DMS 273 (cell line): ENCODE results near the gene JUN.
A peak's percentile ranks its signal among the peaks of the same experiment; 100 is the strongest.

Experiments
- DNase-seq: peaks from one replicate; lab custom pipeline; 2025; ENCODE audit not compliant: unreplicated experiment; lab: John Stamatoyannopoulos, UW

Gene JUN

DNA sequence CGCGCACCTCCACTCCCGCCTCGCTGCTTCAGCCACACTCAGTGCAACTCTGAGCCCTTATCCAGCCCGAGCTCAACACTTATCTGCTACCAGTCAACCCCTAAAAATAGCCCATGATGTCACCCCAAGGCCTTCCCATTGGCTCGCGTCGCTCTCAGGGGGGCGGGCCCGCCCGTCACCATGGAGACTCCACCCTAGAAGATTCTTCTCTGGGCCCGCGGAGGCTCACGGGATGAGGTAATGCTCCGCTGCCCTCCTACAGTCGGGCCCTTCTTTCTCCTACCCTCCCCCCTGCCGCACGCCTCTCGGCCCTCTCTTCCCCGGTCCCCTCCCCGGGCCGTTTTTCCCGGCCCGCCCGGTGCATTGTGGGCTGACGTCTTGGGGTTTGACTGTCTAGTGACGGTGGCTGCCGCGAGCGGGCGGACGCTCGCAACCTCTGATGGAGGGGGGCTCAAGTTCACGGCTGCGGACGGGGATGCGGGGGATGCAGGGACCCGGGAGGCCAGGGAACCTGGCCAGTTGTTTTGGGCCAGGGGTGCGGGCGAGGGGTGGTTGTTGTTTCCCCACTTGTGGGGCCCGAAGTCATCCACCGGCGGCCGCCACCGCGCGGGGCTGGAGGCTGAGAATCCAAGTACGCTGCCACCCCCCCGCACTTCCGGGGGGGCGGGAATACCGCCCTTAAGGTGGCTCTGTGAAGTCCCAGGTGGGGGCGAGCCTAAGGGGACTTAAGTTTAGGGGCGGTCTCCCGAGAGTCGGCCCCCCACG, at the start of gene JUN:
JUN (minus strand) TSS at position 55 of the 765 bp plus-strand sequence. CDS start 977 bp downstream, outside the sequence.
- peak; percentile 100 for DNase-seq

GRCh38 chr1:58833166-58833565, 49.3 kb upstream of the JUN start:
- DNase-seq, result no peak

- DNase-seq, result no peak
Measured at GRCh38 chr1:58830291-58830690, 46.4 kb upstream of the JUN start.

GRCh38 chr1:58829866-58830265, 46.0 kb upstream of the JUN start:
- no peak for DNase-seq

GRCh38 chr1:58827298-58827697, 43.5 kb upstream of the JUN start:
- no peak for DNase-seq

DNA sequence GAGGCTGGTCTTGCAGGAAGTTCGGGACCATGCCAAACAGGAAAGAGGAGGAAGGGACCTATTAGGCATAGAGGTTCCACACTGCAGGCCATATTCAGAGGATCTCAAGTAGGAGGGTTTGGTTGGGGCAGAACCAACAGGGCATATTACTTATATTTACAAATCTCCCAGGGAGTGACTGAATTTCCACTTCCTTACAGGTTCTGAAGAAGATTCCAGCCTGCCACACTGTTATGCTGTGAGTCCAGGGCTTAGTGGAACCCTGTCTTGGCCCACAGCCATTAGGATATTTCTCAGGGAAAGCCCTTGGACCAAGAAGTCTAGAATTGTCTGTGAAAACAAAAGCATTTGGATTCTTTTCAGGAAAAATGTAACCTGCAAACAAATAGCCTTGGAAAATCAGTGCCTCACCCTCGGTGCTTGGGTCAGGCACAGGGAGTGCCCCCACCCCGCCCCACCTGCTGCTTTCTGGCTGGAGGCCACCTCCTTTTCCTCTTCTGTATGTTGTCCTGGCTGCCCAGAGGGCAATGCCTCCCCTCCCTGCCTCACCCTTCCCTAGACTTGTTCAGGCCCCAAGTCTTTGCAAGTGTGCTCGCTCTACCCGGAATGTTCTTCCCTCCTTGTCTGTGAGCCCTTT, 41.0 kb upstream of the JUN start:
- DNase-seq, result peak; percentile 27

DNA sequence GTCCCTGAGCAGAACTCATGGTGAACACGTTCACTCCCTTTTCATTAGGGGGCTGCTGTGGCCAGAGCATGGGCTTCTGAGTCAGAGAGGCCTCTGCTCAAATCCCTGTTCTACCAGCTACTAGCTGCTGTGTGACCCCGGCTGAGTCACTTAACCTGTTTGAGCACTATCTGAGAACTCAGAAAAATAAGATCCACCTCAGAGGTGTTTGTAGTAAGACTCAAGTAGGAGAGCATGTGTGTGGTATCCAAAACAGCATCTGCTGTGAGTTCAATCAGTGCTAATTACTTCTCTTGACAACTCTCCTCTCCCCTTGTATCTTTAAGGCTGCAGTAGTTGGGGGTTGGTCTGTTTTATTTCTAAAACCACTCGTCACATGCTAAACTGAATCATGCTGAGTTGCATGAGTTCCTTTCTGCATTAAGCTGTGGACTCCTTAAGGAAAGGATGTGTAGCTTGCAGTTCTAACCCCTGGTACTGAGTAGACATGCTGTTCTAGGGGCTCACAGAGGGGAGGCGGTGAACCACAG, 39.7 kb upstream of the JUN start:
- DNase-seq, result peak; percentile 29

DNA sequence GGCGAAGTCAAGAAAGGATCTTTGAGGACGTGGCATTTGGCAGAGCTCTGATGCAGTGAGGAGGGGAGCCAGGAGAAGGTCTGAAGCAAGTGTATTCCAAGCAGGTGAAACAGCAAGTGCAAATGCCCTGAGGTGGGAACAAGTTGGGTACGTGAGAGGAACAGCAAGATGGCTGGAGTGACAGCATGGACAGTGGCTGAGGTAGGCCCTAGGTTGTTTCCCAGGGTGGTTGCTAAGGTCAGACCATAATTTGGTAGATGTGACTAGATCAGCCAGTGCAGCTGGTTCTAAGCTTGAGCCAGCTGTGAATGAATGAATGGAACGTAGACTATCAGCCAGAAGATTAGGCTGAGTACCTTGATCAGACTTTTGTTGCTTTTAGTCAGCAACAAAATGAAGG, 37.5 kb upstream of the JUN start:
- DNase-seq, result no peak

GRCh38 chr1:58818976-58819375, 35.1 kb upstream of the JUN start:
- DNase-seq, result no peak

GRCh38 chr1:58818075-58818474, 34.2 kb upstream of the JUN start:
- DNase-seq, result peak; percentile 58

- DNase-seq, result peak; percentile 34
Measured at GRCh38 chr1:58816747-58817221, 32.9 kb upstream of the JUN start.

DNA sequence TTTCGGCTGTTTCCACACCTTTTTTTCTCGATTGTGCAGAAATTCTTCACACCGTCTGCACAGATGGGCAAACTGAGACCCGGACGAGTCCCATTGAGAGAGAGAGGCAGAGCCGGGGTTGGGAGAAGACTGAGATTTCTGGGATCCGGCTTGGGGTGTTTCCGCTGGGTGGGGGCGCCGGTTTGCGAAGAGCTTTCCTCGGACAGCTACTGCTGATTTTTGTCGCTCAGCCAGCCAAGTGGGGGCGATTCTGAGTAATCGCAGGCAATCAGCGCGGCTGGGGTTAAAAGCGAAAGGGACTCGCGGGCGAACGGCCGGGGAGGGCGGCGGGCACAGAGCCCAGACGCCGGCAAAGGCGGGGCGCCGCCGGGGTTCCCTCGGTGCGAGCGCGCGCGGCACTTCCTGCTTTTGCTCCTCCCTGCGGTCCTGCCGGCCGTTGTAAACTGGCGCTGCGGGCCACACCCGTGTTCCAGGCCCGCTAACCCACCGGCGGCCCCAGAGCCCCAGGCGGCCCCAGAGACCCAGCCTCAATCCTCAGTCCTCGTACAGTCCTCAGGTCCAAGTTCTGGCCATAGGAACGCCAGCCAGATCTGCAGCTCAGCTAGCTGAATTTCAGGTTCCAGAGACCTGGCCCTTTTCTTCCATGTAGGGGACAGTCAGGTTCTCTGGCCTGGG, 32.4 kb upstream of the JUN start:
- peak; percentile 94 for DNase-seq

- no peak for DNase-seq
Measured at GRCh38 chr1:58815686-58816071, 31.8 kb upstream of the JUN start.

GRCh38 chr1:58815069-58815685, 31.3 kb upstream of the JUN start:
- no peak for DNase-seq

DNA sequence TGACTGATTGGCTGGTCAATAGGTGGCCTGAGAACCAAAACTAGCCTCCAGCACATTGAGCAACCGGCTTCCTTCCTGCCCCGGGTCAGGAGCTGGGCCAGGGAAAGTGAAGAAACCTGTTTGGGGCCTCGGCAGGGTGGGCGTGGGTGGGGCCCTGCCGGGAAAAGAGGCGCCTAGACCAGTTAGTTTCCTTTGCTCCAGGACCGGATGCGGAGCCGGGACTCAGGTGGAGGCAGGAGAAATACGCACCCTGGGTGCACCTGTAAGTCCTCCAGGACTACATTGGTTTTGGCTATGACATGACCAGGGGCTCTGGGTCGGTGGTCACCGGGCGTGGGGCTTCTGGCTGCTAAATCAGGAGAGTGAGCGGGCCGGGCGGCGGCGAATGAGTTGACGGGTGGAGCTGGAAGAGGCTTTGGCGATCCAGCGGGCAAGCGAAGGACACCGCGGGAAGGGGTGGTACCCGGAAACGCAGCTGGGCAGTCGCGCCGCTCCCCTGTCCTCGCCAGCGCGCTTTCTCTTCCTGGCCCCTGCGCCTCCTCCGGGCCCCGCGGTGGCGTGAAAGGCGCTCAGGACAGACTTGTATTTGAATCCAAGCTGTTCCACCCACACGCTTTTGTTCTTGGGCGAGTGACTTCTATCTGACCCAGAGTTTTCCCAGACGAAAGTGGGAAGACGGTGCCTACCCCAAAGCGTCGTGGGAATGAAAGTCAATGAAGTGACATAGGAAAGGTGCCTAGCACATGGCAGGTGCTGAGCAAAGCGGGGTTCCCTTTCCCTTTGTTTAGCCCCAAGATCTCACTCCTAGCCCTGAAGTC, 30.6 kb upstream of the JUN start:
- no peak for DNase-seq

GRCh38 chr1:58813801-58814200, 30.0 kb upstream of the JUN start:
- DNase-seq, result no peak

GRCh38 chr1:58813361-58813760, 29.5 kb upstream of the JUN start:
- no peak for DNase-seq

DNA sequence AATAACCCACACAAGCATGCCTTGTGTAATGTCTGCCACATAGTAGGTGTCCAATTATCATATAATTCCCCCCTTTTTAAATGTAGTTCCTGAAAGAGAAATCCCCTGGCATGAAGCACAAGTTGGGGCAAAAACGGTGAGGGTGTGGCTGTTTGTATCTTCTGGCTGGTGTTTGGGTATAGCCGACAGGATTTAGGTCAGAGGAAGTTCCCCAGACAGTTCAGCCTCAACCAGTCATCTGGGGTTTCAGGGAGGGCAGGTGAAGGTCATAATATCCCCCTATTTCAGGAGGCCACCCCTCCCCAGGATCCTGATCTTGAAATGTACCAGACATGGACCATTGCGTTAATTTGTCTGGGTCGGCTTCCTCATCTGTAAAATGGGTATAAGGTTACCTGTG, 29.1 kb upstream of the JUN start:
- DNase-seq, result no peak

DNA sequence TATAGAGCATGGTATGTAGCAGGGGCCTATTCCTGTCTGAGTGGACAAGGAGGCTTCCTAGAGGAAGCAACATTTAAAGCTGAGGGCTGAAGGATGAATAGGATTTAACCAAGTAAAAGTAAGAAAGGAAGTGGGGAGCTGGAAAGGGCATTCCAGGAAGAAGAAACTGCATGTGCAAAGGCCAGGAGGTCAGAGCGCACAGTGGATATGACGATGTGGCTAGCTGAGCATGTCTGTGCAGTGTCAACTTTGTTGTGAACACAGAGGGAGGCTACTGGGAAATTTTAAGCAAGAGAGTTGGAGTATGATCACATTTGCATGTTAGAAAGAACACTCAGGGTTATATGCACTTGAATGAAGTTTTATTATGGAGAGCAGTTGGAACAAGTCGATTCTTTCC, 28.6 kb upstream of the JUN start:
- DNase-seq, result no peak

DNA sequence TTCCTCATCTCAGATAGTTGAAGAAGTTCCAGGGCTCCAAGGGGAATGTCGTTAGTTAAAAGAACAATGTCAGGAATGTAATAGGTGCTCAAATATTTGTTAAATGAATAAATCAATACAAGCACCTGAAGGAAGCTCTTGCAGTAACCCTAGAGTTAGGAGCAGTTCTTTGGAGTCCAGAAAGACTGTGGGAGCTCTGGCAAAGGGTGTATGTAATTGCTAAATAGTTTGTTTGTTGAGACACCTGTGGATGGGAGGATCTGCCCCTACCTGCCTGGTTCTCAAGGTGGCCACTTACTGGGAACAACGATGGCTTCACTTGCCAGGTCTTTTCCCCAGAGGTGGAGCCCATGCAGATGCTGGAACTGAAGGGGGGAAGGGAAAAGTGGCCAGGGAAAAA, 27.5 kb upstream of the JUN start:
- no peak for DNase-seq
